ENCODE measurements around the gene RNF114.

Gene RNF114

GRCh38 chr20:49908258-49908565 lies 28.0 kb upstream of the RNF114 start:
- ATAC-seq (ENCODE audit: low read depth), result no peak; the same call in 2 of the 3 replicates
- TF ChIP-seq, protein P1, sequence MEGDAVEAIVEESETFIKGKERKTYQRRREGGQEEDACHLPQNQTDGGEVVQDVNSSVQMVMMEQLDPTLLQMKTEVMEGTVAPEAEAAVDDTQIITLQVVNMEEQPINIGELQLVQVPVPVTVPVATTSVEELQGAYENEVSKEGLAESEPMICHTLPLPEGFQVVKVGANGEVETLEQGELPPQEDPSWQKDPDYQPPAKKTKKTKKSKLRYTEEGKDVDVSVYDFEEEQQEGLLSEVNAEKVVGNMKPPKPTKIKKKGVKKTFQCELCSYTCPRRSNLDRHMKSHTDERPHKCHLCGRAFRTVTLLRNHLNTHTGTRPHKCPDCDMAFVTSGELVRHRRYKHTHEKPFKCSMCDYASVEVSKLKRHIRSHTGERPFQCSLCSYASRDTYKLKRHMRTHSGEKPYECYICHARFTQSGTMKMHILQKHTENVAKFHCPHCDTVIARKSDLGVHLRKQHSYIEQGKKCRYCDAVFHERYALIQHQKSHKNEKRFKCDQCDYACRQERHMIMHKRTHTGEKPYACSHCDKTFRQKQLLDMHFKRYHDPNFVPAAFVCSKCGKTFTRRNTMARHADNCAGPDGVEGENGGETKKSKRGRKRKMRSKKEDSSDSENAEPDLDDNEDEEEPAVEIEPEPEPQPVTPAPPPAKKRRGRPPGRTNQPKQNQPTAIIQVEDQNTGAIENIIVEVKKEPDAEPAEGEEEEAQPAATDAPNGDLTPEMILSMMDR (IDR thresholded peaks at IDR 0.05; ENCODE audit: poor library complexity, severe bottlenecking), result no peak

GRCh38 chr20:49909499-49910339 lies 26.5 kb upstream of the RNF114 start:
- TF ChIP-seq, protein P1 (IDR thresholded peaks at IDR 0.05; ENCODE audit: poor library complexity, severe bottlenecking), result peak; percentile 17
- Histone ChIP-seq H3K9me3 (ENCODE audit: severe bottlenecking) (no peaks in the 10 kb centered on the region), H3K27me3 (ENCODE audit: insufficient read depth, poor library complexity, severe bottlenecking) (no peaks in the 10 kb centered on the region), H3K36me3 (ENCODE audit: low read depth) (peaks cover 67% of the 10 kb centered on the region), H3K4me3 (ENCODE audit: severe bottlenecking) (no peak overlapping the region), H3K27ac (ENCODE audit: poor library complexity, severe bottlenecking) (no peak overlapping the region), H3K4me1 (ENCODE audit: insufficient read depth, poor library complexity, severe bottlenecking) (no peaks in the 10 kb centered on the region)
- no peak for ATAC-seq (ENCODE audit: low read depth)
- DNase-seq (ENCODE audit: low spot score), result no peak

More at GRCh38 chr20:49908258-49908565, 28.0 kb upstream of the RNF114 start:
- Histone ChIP-seq H3K27me3 (ENCODE audit: insufficient read depth, poor library complexity, severe bottlenecking) (no peaks in the 10 kb centered on the region), H3K36me3 (ENCODE audit: low read depth) (peaks cover 76% of the 10 kb centered on the region), H3K27ac (ENCODE audit: poor library complexity, severe bottlenecking) (no peak overlapping the region), H3K4me1 (ENCODE audit: insufficient read depth, poor library complexity, severe bottlenecking) (no peaks in the 10 kb centered on the region), H3K4me3 (ENCODE audit: severe bottlenecking) (no peak overlapping the region), H3K9me3 (ENCODE audit: severe bottlenecking) (no peaks in the 10 kb centered on the region)
- no peak for DNase-seq (ENCODE audit: low spot score)

DNA sequence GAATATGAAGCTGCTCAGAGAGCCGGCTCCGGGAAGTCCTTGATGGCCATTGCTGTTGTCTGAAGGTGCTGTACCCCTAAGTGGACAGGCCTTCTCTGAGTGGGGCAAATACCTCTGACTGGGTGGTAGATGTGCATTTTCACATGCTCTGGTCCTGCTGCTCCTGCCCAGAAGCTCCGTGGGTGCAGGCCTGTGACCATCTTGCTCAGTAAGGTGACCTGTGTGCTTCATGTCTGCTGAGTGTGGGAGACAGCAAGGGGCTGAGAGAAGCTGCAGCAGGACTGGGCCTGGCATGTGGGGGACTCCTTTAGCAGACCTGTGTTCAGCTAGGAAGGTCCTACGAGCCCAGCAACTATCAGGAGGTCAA lies 25.9 kb upstream of the RNF114 start:
- no peak overlapping the region for H3K27ac ChIP-seq (ENCODE audit: poor library complexity, severe bottlenecking)
- no peaks in the 10 kb centered on the region for H3K27me3 ChIP-seq (ENCODE audit: insufficient read depth, poor library complexity, severe bottlenecking)
- H3K9me3 ChIP-seq (ENCODE audit: severe bottlenecking), result no peaks in the 10 kb centered on the region
- peaks cover 61% of the 10 kb centered on the region for H3K36me3 ChIP-seq (ENCODE audit: low read depth)
- DNase-seq (ENCODE audit: low spot score) (no peak), ATAC-seq (ENCODE audit: low read depth) (no peak)
- H3K4me3 ChIP-seq (ENCODE audit: severe bottlenecking), result no peak overlapping the region
- TF ChIP-seq, protein P1 (IDR thresholded peaks at IDR 0.05; ENCODE audit: poor library complexity, severe bottlenecking), result no peak
- no peaks in the 10 kb centered on the region for H3K4me1 ChIP-seq (ENCODE audit: insufficient read depth, poor library complexity, severe bottlenecking)

GRCh38 chr20:49913399-49914047 lies 22.7 kb upstream of the RNF114 start:
- no peak overlapping the region for H3K4me3 ChIP-seq (ENCODE audit: severe bottlenecking)
- H3K27ac ChIP-seq (ENCODE audit: poor library complexity, severe bottlenecking), result no peak overlapping the region
- no peaks in the 10 kb centered on the region for H3K27me3 ChIP-seq (ENCODE audit: insufficient read depth, poor library complexity, severe bottlenecking)
- H3K9me3 ChIP-seq (ENCODE audit: severe bottlenecking), result no peaks in the 10 kb centered on the region
- TF ChIP-seq, protein P1 (IDR thresholded peaks at IDR 0.05; ENCODE audit: poor library complexity, severe bottlenecking), result no peak
- peaks cover 5% of the 10 kb centered on the region for H3K4me1 ChIP-seq (ENCODE audit: insufficient read depth, poor library complexity, severe bottlenecking)
- no peak for ATAC-seq (ENCODE audit: low read depth)
- no peak for DNase-seq (ENCODE audit: low spot score)
- peaks cover 32% of the 10 kb centered on the region for H3K36me3 ChIP-seq (ENCODE audit: low read depth)

All from RWPE2 (cell line).